ENCODE data around the gene ZNF814.
"Not testable (repeated sequence)": the region's sequence is repeated elsewhere in the genome, so short reads cannot be mapped to it uniquely, and the experiment has no call there.

The ZNF814 gene

GRCh38 chr19:57854117-57854516, 34.7 kb downstream of the ZNF814 start:
- not testable (repeated sequence) for FAIRE-seq

GRCh38 chr19:57851812-57852603, 36.8 kb downstream of the ZNF814 start:
- not testable (repeated sequence) for FAIRE-seq

GRCh38 chr19:57850553-57851017, 38.3 kb downstream of the ZNF814 start:
- FAIRE-seq, result no peak

GRCh38 chr19:57849666-57850473, 39.0 kb downstream of the ZNF814 start, which contains the start of gene ZNF587:
ZNF587 (plus strand) TSS chr19:57849859; CDS start chr19:57850039, 180 bp downstream.
- FAIRE-seq, result not testable (repeated sequence)

GRCh38 chr19:57849162-57849665, 39.6 kb downstream of the ZNF814 start:
- not testable (repeated sequence) for FAIRE-seq

GRCh38 chr19:57847164-57847563, 41.7 kb downstream of the ZNF814 start:
- not testable (repeated sequence) for FAIRE-seq

GRCh38 chr19:57841122-57841763, 47.6 kb downstream of the ZNF814 start:
- FAIRE-seq, result no peak

- FAIRE-seq, result not testable (repeated sequence)
These were observed 50.1 kb downstream of the ZNF814 start for GRCh38 chr19:57838622-57839191.

- not testable (repeated sequence) for FAIRE-seq
These were observed 51.8 kb downstream of the ZNF814 start for GRCh38 chr19:57836991-57837390.

- no peak for FAIRE-seq
These were observed 58.7 kb downstream of the ZNF814 start, which contains the start of gene ZNF587B for GRCh38 chr19:57830071-57830602. ZNF587B (plus strand) TSS chr19:57830299; CDS start chr19:57830529, 230 bp downstream.

GRCh38 chr19:57829316-57829715, 59.5 kb downstream of the ZNF814 start:
- no peak for FAIRE-seq

GRCh38 chr19:57825511-57825910, 63.3 kb downstream of the ZNF814 start:
- no peak for FAIRE-seq

- FAIRE-seq, result not testable (repeated sequence)
These were observed 65.2 kb downstream of the ZNF814 start for GRCh38 chr19:57823608-57824007.

GRCh38 chr19:57823155-57823554, 65.7 kb downstream of the ZNF814 start:
- FAIRE-seq, result not testable (repeated sequence)

GRCh38 chr19:57821501-57821900, 67.3 kb downstream of the ZNF814 start:
- not testable (repeated sequence) for FAIRE-seq

GRCh38 chr19:57821095-57821494, 67.7 kb downstream of the ZNF814 start:
- FAIRE-seq, result not testable (repeated sequence)

GRCh38 chr19:57820599-57820998, 68.2 kb downstream of the ZNF814 start:
- FAIRE-seq, result no peak

GRCh38 chr19:57819475-57820148, 69.2 kb downstream of the ZNF814 start:
- no peak for FAIRE-seq

GRCh38 chr19:57818378-57818777, 70.5 kb downstream of the ZNF814 start:
- no peak for FAIRE-seq

- no peak for FAIRE-seq
These were observed 70.9 kb downstream of the ZNF814 start for GRCh38 chr19:57817976-57818375.

- no peak for FAIRE-seq
These were observed 72.2 kb downstream of the ZNF814 start for GRCh38 chr19:57816652-57817051.

Measured in colon (tissue), 2 donors.